GM21526 (cell line): ENCODE data around the gene AKAP4.
A peak's percentile ranks its signal among the peaks of the same experiment; 100 is the strongest.

Experiments
- ATAC-seq: cut with Tn5 transposase; IDR thresholded peaks from one replicate; pipeline ENCODE4 v1.9.1; 2021; ENCODE audit warnings: moderate library complexity; ENCODE audit not compliant: unreplicated experiment, low FRiP score

Gene AKAP4, protein sequence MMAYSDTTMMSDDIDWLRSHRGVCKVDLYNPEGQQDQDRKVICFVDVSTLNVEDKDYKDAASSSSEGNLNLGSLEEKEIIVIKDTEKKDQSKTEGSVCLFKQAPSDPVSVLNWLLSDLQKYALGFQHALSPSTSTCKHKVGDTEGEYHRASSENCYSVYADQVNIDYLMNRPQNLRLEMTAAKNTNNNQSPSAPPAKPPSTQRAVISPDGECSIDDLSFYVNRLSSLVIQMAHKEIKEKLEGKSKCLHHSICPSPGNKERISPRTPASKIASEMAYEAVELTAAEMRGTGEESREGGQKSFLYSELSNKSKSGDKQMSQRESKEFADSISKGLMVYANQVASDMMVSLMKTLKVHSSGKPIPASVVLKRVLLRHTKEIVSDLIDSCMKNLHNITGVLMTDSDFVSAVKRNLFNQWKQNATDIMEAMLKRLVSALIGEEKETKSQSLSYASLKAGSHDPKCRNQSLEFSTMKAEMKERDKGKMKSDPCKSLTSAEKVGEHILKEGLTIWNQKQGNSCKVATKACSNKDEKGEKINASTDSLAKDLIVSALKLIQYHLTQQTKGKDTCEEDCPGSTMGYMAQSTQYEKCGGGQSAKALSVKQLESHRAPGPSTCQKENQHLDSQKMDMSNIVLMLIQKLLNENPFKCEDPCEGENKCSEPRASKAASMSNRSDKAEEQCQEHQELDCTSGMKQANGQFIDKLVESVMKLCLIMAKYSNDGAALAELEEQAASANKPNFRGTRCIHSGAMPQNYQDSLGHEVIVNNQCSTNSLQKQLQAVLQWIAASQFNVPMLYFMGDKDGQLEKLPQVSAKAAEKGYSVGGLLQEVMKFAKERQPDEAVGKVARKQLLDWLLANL

GRCh38 chrX:50200907-50201306 is at the start of gene AKAP4:
TSS of gene AKAP4 (minus strand) at chrX:50201007. CDS start at chrX:50200889, 118 bp downstream.
- no peak for ATAC-seq

GRCh38 chrX:50211510-50211909 is 10.7 kb upstream of the AKAP4 start:
- ATAC-seq = no peak

- no peak for ATAC-seq
These were observed 5.9 kb upstream of the AKAP4 start for GRCh38 chrX:50206753-50207152.

DNA sequence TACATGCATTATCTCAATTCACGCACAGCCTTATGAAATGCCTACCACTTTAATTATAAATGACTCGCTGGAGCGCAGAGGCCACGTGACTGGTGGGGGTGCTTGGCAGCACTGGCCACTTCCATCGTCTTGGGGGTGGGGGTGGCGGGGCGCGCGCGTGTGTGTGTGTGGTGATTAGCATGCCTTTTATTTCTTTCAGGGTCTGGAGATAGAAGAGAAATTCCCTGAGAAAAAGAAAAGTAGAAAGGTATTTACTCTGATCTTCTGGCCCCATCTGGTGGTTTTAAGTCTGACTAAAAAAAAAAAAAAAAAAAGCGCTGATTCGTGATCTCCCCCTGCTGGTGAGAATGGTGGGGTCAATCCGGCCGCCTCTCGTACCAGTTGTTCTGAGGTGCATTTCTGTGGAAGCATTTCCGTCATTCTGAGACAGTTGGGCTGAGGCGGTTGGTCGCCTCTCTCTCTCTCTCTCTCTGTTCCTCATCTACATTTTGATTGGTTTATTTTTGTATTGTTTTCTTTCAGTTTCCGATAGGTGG is 3.6 kb upstream of the AKAP4 start, which contains the start of gene CCNB3:
Gene CCNB3, plus strand, starts transcription at position 402 of the 536 bp plus-strand sequence. CDS start 80,399 bp downstream, outside the sequence.
- peak; percentile 87 for ATAC-seq

GRCh38 chrX:50202539-50202938 is 1.7 kb upstream of the AKAP4 start:
- ATAC-seq = no peak

DNA sequence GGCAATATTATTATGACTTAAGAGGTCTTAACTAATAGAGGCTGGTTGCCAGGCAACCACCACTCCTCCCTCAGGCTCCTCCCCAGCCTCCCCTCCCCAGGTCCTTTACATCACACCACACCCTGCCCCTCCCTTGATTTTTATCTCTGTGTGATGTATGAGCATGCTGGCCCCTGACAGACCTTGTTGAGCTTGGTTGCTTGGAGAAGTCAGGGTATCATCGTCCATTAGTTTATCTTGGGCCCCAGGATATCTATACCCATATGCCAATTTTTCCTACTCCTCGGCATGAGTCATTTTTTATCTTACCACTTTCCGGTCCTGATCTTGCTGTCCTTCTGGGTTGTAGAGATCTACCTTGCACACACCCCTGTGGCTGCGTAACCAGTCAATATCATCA is 2.5 kb downstream of the AKAP4 start:
- no peak for ATAC-seq

- no peak for ATAC-seq
These were observed 11.8 kb downstream of the AKAP4 start for GRCh38 chrX:50188859-50189600.

DNA sequence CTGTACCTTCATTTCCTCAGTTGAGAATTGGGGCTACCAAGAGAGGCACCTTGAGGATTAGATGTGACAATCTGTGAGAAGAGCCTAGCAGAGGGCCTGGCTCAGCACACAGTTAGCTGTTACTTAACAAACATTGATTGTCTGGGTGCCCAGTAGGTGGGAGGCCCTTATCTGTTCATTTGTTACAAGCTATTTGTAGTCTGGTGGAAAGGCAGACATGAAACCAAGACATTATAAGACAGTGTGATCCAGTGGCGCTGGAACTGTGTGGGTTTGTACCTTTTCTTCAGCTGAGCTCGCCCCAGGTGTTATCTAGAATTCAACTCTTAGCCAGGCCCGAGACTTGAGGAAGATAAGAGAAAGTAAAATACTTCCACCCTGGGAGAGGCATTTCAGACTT is 16.9 kb downstream of the AKAP4 start:
- no peak for ATAC-seq

DNA sequence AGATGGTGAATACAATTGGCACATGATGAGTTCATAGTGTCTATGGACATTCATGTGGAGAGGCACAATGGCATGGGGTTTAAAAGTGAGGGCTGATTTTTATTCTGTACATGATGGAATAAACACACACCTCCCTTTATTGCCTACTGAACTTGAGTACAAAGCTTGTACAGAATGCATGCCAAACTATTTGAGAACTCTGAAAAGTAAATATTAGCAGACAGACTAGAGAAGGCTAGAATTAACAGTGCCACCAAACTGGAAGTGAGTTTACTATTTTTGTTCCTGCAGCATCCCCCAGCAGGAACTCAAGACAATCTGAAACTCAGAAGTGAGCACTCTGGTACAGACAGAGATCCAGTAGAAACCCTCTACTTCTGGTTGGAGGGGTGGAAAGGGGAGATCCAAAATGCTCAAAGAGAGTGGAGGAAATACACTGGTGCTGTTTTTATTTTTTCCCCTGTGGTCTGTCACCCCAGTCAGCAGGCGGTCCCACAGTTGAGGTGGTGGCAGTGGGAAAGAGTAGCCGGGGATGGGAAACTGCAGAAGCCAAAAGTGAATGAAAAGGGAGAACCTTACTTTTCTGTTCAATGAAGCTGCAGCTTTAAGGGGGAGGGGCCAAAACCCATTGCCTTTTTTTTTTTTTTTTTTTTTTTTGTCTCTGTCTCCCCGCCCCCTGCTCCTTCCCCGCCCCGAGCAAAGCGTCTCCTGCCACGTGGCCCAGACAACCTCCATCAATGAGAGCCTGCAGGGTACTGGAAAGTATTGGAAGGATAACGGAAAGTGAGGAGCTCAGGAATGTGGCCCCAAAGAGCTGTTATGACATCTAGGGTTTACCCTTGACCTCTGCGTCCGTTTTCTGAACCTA is 20.5 kb downstream of the AKAP4 start:
- ATAC-seq = no peak

DNA sequence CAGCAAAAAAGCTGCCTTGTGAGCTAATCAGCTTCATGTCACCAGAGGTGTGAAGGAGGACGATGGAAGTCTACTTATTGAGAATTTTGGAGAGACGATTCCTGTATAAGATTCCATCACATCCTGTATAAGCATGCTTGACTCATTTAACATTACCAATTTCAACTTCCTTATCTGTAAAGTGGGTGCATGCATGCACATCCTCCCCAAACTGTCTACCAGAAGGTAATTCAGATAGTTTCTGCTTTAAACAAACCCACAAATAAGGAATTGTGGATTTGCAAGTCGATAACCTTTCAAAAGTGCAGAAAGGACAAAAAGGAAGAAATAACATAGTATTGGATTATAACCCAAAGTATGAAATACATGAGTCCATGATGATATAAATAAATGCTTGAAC is 31.1 kb downstream of the AKAP4 start:
- ATAC-seq = no peak

DNA sequence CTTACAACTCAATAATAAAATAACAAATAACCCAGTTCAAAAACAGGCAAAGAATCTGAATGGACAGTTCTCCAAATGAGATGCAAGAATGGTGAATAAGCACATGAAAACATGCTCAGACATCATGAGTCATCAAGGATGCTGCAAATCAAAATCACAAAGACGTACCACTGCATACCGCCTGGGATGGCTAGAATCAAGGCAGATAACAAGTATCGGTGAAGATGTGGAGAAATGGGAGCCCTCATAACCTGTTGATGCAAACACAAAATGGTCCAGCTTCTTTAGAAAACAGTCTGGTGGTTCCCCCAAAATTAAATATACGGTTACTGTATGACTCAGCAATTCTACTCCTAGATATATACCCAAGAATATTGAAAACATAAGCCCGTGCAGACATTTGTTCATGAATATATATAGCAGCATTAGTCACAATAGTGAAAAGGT is 32.5 kb downstream of the AKAP4 start:
- no peak for ATAC-seq

- ATAC-seq = no peak
These were observed 33.4 kb downstream of the AKAP4 start for GRCh38 chrX:50167366-50167765.

- no peak for ATAC-seq
These were observed 35.1 kb downstream of the AKAP4 start for GRCh38 chrX:50165727-50166126.

- ATAC-seq = no peak
These were observed 39.7 kb downstream of the AKAP4 start for GRCh38 chrX:50161127-50161526.

- no peak for ATAC-seq
These were observed 42.2 kb downstream of the AKAP4 start for GRCh38 chrX:50158593-50158992.

DNA sequence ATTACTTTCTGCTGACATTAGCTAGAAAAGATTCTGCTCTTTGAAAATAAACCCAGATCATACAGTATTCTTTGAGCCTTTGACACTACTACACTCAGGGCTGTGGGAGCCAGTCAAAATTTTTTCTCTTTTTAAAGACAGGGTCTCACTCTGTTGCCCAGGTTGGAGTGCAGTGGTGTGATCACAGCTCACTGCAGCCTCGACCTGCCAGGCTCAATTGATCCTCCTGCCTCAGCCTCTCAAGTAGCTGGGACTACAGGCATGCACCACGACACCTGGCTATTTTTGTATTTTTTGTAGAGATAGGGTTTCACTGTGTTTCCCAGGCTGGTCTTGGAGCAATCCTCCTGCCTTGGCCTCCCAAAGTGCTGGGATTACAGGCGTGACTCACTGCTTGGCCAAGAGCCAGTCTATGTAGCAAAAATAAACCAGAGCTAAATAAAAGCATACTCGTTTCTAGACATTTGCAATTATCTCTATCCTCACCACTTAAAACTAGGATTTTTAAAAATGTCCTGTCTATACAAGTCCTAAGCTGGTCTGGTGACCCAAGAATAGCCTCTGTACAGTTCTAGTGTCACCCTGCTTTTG is 43.2 kb downstream of the AKAP4 start:
- ATAC-seq = no peak

GRCh38 chrX:50154429-50154828 is 46.4 kb downstream of the AKAP4 start:
- no peak for ATAC-seq

DNA sequence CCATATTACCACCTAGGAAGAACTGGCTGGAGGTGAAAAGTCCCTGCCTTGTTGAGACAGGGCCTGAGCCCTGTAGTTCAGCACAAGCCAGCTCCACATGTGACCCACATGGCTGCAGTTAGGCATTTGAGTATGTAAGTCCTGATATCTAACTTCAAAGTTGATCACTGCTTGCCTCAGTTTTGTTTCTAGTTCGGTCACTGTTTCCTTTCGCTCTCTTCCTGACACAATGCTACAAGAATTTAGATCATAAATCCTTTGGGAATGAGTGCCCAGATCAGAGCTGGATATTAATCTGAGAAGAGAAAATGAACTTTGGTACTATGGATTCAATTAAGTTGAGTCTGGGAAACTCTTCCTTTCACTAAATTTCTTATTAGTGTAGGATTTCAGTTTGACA is 48.4 kb downstream of the AKAP4 start:
- ATAC-seq = no peak

GRCh38 chrX:50147972-50148371 is 52.8 kb downstream of the AKAP4 start:
- no peak for ATAC-seq
